COLO829 (cell line): ENCODE results near the gene EMP1.

ENCODE experiments used
- DNase-seq: peaks from one replicate; pipeline ENCODE4 v3.0.0; 2012; ENCODE audit warnings: low spot score

Gene EMP1

GRCh38 chr12:13196130-13196921 lies at the start of gene EMP1:
Gene EMP1, plus strand, starts transcription at chr12:13196726. Its CDS starts 14,785 bp downstream, at chr12:13211511.
- DNase-seq: peak; percentile 93

- no peak for DNase-seq
These were observed 48.6 kb upstream of the EMP1 start for GRCh38 chr12:13147688-13148484.

- no peak for DNase-seq
These were observed 48.1 kb upstream of the EMP1 start for GRCh38 chr12:13148485-13148847.

GRCh38 chr12:13149411-13149810 lies 47.1 kb upstream of the EMP1 start:
- no peak for DNase-seq

- DNase-seq: no peak
These were observed 44.2 kb upstream of the EMP1 start for GRCh38 chr12:13152281-13152680.

- no peak for DNase-seq
These were observed 43.8 kb upstream of the EMP1 start for GRCh38 chr12:13152756-13153155.

- DNase-seq: no peak
These were observed 43.3 kb upstream of the EMP1 start for GRCh38 chr12:13153180-13153579.

- no peak for DNase-seq
These were observed 42.4 kb upstream of the EMP1 start for GRCh38 chr12:13154027-13154538.

- DNase-seq: no peak
These were observed 41.7 kb upstream of the EMP1 start for GRCh38 chr12:13154831-13155230.

GRCh38 chr12:13156277-13156676 lies 40.2 kb upstream of the EMP1 start:
- DNase-seq: no peak

- no peak for DNase-seq
These were observed 35.4 kb upstream of the EMP1 start for GRCh38 chr12:13161172-13161571.

- no peak for DNase-seq
These were observed 33.6 kb upstream of the EMP1 start for GRCh38 chr12:13162904-13163303.

GRCh38 chr12:13163868-13164635 lies 32.5 kb upstream of the EMP1 start:
- no peak for DNase-seq

- no peak for DNase-seq
These were observed 31.5 kb upstream of the EMP1 start for GRCh38 chr12:13164921-13165616.

GRCh38 chr12:13165617-13166041 lies 30.9 kb upstream of the EMP1 start:
- no peak for DNase-seq

GRCh38 chr12:13167226-13167625 lies 29.3 kb upstream of the EMP1 start:
- no peak for DNase-seq

- DNase-seq: no peak
These were observed 28.6 kb upstream of the EMP1 start for GRCh38 chr12:13167906-13168305.

GRCh38 chr12:13169272-13169671 lies 27.3 kb upstream of the EMP1 start:
- no peak for DNase-seq

GRCh38 chr12:13170892-13171490 lies 25.5 kb upstream of the EMP1 start:
- no peak for DNase-seq

- no peak for DNase-seq
These were observed 24.3 kb upstream of the EMP1 start for GRCh38 chr12:13171921-13172859.
